ENCODE results near the gene ATXN10. TPM values are rescaled to one million over a fixed set of nuclear protein-coding genes. Genes with fewer than 3 reads are reported as not detected.

ATXN10 gene
- total and polyA plus RNA-seq, 2 of the 8 experiments (the other 6 are each of a cell fraction or from before 2014, with no cell fraction given), result 134 to 210 TPM

DNA sequence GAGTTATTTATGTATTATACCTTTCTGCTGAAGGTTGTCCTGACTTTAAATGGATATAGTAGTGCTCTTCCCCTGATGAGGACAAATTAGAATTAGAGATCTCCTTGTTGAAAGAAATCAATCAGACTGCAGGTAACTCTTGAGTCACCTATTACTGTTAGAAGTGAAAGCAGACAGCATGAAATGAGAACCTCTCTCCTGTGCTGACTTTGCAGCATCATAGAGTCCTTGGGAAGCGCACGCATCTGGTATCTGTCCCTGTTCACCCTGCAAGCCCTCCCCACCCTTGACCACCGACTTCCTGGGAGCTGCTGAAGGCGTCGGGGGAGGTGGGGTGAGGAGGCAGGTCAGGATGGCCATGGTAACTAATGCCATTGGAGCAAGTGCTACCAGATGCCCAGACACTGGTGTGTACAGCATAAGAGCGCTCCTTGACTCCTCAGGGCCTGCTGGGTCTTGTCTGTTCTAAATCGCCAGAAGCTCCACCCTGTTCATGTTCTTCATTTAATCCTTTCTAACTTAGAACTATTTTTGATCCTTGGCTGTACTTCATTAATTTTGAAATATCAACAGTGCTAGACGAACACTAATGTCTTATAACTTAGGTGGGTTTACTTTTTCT, 161.4 kb downstream of the ATXN10 start:
- H3K4me1 ChIP-seq (replicated peaks in 1 of 4; ENCODE audit: control insufficient read depth in 3 of 4, insufficient read depth in 4 of 4, low read length in 3 of 4), result peaks cover 0 to 5% (median 0%) of the 10 kb centered on the region in 4 experiments; a peak in 1 of 7 replicates
- H3K9ac ChIP-seq (replicated peaks in 1 of 4; ENCODE audit: extremely low read depth in 1 of 4, low read depth in 3 of 4, low read length in 3 of 4), result no peak overlapping the region
- no peak overlapping the region for H3K27ac ChIP-seq (ENCODE audit: low read depth, low read length)
- peaks cover 4 to 6% of the 10 kb centered on the region in 2 experiments for H4K20me1 ChIP-seq (replicated peaks in 1 of 2; ENCODE audit: control insufficient read depth in 1 of 2, insufficient read depth in 2 of 2, low read length in 2 of 2)
- CTCF ChIA-PET (ENCODE audit: partially characterized antibody), result interaction anchor here (0.7 to 3.1 kb wide), 8 partner anchors 9 to 256 kb away, joined by 3 to 13 read pairs (median 3); no protein-coding TSS in a partner anchor
- no peak overlapping the region for H4K5ac ChIP-seq (ENCODE audit: insufficient read length, low read depth, low read length)
- no peak overlapping the region for H3K18ac ChIP-seq (ENCODE audit: extremely low read depth, low read length)
- no peaks in the 10 kb centered on the region for H3K23me2 ChIP-seq (ENCODE audit: low read depth, low read length)
- no peak overlapping the region for H4K91ac ChIP-seq (replicated peaks; ENCODE audit: insufficient read length, low read length)
- no peak overlapping the region for H3K4me2 ChIP-seq (ENCODE audit: insufficient read depth in 1 of 2, low read depth in 2 of 2, low read length in 2 of 2)
- H3K79me2 ChIP-seq (ENCODE audit: control insufficient read depth in 1 of 2, insufficient read depth in 2 of 2, low read length in 2 of 2), result no peaks in the 10 kb centered on the region
- H2BK120ac ChIP-seq (replicated peaks; ENCODE audit: low read depth, low read length), result no peak overlapping the region
- H4K8ac ChIP-seq (ENCODE audit: extremely low read depth, insufficient read depth, low read length), result no peak overlapping the region
- WGBS, 2 experiments (ENCODE audit: extremely low coverage in 1 of 2, insufficient coverage in 1 of 2, insufficient read length in 1 of 2, insufficient replicate concordance in 2 of 2, low coverage in 1 of 2, low lambda C conversion rate in 2 of 2, missing lambda C conversion rate in 1 of 2), result 91% methylated on average over 8 of the region's 8 CpGs; no CpG with 5 or more reads in 1 of the 2 experiments
- no peak overlapping the region for H3K4ac ChIP-seq (replicated peaks; ENCODE audit: insufficient read length, low read depth, low read length)
- no peak overlapping the region for H3K56ac ChIP-seq (replicated peaks; ENCODE audit: insufficient read length, low read depth, low read length)
- no peak overlapping the region for H2BK20ac ChIP-seq (ENCODE audit: low read length)
- no peak overlapping the region for H2AFZ ChIP-seq (ENCODE audit: low read length)
- peaks cover 0 to 10% (median 0%) of the 10 kb centered on the region in 4 experiments; a peak in 2 of 8 replicates for H3K36me3 ChIP-seq (ENCODE audit: control insufficient read depth in 2 of 4, insufficient read depth in 4 of 4, low read length in 3 of 4)
- no peak overlapping the region for H3K4me3 ChIP-seq (ENCODE audit: extremely low read depth in 1 of 4, insufficient read depth in 2 of 4, low read depth in 3 of 4, low read length in 4 of 4)
- H2AK5ac ChIP-seq (ENCODE audit: low read depth, low read length), result no peak overlapping the region
- TF ChIP-seq CEBPB (IDR thresholded peaks at IDR 0.05; ENCODE audit: low read depth, low read length), result no peak
- H3K27me3 ChIP-seq (replicated peaks in 1 of 4; ENCODE audit: control insufficient read depth in 3 of 4, extremely low read depth in 1 of 4, insufficient read depth in 3 of 4, low read length in 3 of 4), result no peaks in the 10 kb centered on the region
- H2BK15ac ChIP-seq (ENCODE audit: low read length), result no peak overlapping the region
- no peaks in the 10 kb centered on the region for H3K9me3 ChIP-seq (ENCODE audit: insufficient read depth in 2 of 2, low read depth in 1 of 2, low read length in 1 of 2)
- H2BK5ac ChIP-seq (ENCODE audit: low read depth, low read length), result no peak overlapping the region
- H3K14ac ChIP-seq (ENCODE audit: insufficient read length), result no peak overlapping the region
- no peak overlapping the region for H2BK12ac ChIP-seq (ENCODE audit: low read depth, low read length)
- POLR2A ChIA-PET (ENCODE audit: partially characterized antibody), result no interaction called here
- H3K79me1 ChIP-seq (ENCODE audit: low read depth, low read length), result no peaks in the 10 kb centered on the region
- no peak overlapping the region for H3K23ac ChIP-seq (ENCODE audit: insufficient read length)
- DNase-seq (ENCODE audit: low read depth in 1 of 2, low spot score in 2 of 2), result no peak
- FAIRE-seq, result no peak

Data from H1 (cell line).